Measurements from ENCODE around the gene KRTAP12-3. TPM values are rescaled to one million over a fixed set of nuclear protein-coding genes. Genes with fewer than 3 reads are reported as not detected.

The KRTAP12-3 gene
- total and polyA plus RNA-seq, 9 donors: not detected

DNA sequence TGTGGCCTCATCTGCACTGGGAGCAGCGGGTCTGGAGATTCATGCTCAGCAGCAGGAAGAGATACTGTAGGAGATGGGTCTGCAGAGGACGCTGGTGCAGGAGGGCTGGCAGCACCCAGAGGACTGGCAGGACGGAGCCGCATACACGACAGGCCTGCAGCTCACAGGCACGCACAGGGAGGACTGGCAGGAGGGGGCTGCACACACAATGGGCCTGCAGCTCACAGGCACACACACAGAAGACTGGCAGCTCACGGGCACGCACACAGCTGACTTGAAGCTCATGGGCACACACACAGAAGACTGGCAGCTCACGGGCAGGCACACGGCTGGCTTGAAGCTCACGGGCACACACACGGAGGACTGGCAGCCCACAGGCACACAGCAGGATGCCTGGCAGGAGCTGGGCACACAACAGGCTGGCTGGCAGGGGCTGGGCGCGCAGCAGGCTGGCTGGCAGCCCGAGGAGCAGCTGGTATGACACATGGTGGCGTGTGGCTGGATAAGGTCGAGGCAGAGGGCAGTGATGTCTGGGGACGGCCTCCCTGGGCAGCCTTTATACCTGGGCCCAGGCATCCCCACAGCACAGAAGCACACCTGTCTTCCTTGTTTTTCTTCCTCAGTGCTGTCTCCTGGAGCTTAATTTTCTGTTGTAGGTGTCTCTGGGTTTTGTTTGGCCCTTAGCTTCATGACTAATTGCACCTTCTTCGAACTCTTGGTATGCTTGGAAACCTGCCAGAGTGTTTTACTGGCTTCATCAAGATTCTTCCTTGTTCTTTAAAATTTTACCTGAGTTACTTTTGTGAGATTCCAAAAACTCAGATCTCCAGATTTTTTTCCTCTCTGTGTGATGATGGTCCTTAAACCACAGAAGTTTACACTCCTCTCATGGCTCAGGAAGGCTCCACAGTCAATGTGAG lies 8.9 kb downstream of the KRTAP12-3 start, which contains the start of gene KRTAP12-2:
KRTAP12-2 (minus strand) TSS at position 527 of the 920 bp plus-strand sequence; CDS start at position 486, 41 bp downstream.
- no peaks in the 10 kb centered on the region for H3K4me1 ChIP-seq (ENCODE audit: control insufficient read depth, insufficient read depth, low read length)
- peaks cover 9% of the 10 kb centered on the region for H3K27me3 ChIP-seq (ENCODE audit: control insufficient read depth, insufficient read depth, low read length)
- no peaks in the 10 kb centered on the region for H3K36me3 ChIP-seq (ENCODE audit: control insufficient read depth, insufficient read depth, low read length)
- DNase-seq: peak; percentile 17
- H3K27ac ChIP-seq (ENCODE audit: low read length): no peak within 1 kb of the TSS
- no peak within 1 kb of the TSS for H3K4me3 ChIP-seq (ENCODE audit: low read length)
- H3K9me3 ChIP-seq (replicated peaks; ENCODE audit: control insufficient read depth, low read depth, low read length): peaks cover 10% of the 10 kb centered on the region
- 72% methylated on average over 15 of the region's 19 CpGs for WGBS (ENCODE audit: insufficient coverage)

DNA sequence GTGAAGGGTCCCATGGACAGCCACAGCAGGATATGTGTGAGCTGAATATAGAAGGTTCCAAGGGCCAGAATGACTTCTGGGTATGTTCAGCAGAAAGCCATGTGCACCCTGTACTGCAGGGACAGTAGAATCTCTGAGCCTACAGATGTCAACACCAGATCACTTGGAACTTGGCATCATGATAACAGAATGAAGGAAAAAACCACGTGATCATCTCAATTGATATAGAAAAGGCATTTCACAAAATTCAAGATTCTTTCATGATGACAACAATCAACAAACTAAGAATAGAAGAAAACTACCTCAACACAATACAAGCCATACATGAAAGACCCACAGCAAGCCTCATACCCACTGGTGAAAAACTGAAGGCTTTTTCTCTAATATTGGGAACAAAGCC lies 9.9 kb downstream of the KRTAP12-3 start:
- no peak for DNase-seq
- no peaks in the 10 kb centered on the region for H3K4me1 ChIP-seq (ENCODE audit: control insufficient read depth, insufficient read depth, low read length)
- no CpG with 5 or more reads among the region's 1 CpG for WGBS (ENCODE audit: insufficient coverage)
- no peak overlapping the region for H3K4me3 ChIP-seq (ENCODE audit: low read length)
- H3K27ac ChIP-seq (ENCODE audit: low read length): no peak overlapping the region
- H3K27me3 ChIP-seq (ENCODE audit: control insufficient read depth, insufficient read depth, low read length): peaks cover 8% of the 10 kb centered on the region
- H3K36me3 ChIP-seq (ENCODE audit: control insufficient read depth, insufficient read depth, low read length): no peaks in the 10 kb centered on the region
- peaks cover 12% of the 10 kb centered on the region for H3K9me3 ChIP-seq (replicated peaks; ENCODE audit: control insufficient read depth, low read depth, low read length)

DNA sequence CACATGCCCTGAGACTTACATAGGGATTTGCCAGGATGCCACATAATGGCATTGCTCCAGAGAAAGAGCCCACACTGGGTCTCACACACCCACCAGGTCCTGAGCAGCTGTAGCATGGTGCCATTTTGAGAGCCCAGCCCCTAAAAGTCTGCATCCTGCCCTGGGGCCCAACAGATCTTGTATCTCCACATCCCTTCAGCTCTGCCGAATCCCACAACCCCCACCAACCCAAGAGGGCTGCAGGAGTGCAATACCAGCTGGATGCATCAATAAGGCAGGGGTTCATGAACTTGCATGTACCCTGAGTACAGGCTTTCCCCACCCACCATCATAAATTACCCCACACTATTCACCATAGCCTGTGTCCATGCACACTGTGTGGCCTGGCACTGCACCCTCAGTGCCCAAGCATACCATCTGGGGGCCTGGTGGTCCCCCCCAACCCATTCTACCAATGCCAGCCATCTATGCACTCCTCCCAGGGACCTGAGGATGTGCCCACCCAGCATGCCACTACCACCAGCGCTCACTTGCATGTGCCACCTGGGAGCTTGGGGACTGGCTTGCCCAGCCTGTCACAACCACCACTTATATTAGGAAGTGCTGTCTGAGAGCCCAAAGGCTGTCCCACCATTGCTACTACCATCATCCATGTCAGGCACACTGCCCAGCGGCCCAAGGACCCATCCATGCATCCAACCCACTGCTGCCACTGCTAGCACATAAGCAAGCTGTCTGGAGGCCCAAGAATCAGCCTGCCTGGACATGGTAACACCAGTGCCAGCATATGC lies 13.1 kb downstream of the KRTAP12-3 start:
- Histone ChIP-seq H3K36me3 (ENCODE audit: control insufficient read depth, insufficient read depth, low read length) (no peaks in the 10 kb centered on the region), H3K27ac (ENCODE audit: low read length) (no peak overlapping the region), H3K4me3 (ENCODE audit: low read length) (no peak overlapping the region), H3K4me1 (ENCODE audit: control insufficient read depth, insufficient read depth, low read length) (no peaks in the 10 kb centered on the region), H3K27me3 (ENCODE audit: control insufficient read depth, insufficient read depth, low read length) (peaks cover 5% of the 10 kb centered on the region), H3K9me3 (replicated peaks; ENCODE audit: control insufficient read depth, low read depth, low read length) (peaks cover 16% of the 10 kb centered on the region)
- 88% methylated on average over 2 of the region's 3 CpGs for WGBS (ENCODE audit: insufficient coverage)
- no peak for DNase-seq

DNA sequence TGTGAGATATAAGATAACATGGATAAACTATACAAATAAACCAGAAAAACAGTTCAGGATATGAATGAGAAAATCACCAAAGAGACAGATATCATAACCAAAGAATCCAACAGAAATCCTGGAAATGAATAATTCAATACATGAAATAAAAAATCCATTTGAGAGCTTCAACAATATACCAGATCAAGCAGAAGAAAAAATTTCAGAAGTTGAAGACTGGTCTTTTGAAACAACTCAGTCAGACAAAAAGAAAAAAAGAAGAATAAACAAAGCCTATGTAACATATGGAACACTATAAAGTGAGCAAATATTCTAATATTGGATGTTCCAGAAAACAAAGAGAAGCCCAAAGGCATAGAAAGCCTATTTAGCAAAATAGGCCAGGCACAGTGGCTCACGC lies 14.2 kb downstream of the KRTAP12-3 start:
- Histone ChIP-seq H3K27me3 (ENCODE audit: control insufficient read depth, insufficient read depth, low read length) (peaks cover 7% of the 10 kb centered on the region), H3K27ac (ENCODE audit: low read length) (no peak overlapping the region), H3K4me3 (ENCODE audit: low read length) (no peak overlapping the region), H3K4me1 (ENCODE audit: control insufficient read depth, insufficient read depth, low read length) (no peaks in the 10 kb centered on the region), H3K9me3 (replicated peaks; ENCODE audit: control insufficient read depth, low read depth, low read length) (peaks cover 16% of the 10 kb centered on the region), H3K36me3 (ENCODE audit: control insufficient read depth, insufficient read depth, low read length) (no peaks in the 10 kb centered on the region)
- WGBS (ENCODE audit: insufficient coverage): no CpG with 5 or more reads among the region's 1 CpG
- DNase-seq: no peak

DNA sequence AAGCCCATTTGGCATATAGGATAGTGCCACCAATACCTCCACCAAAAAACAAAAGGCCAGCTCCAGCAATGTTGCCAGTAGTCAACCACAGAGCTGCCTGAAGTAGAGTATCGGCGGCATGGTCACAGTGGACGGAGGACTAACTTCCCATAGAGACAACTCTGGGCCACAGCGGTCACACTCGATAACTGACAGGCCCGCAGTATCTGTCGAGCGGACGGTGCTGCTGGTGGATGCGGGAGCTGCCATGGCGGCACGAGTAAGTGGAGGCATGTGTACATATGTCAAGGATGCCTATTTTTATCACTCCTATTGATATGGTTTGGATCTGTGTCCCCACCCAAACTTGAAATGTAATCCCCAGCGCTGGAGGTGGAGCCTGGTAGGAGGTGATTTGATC lies 20.1 kb downstream of the KRTAP12-3 start:
- no peak overlapping the region for H3K4me3 ChIP-seq (ENCODE audit: low read length)
- no peak for DNase-seq
- peaks cover 18% of the 10 kb centered on the region for H3K27me3 ChIP-seq (ENCODE audit: control insufficient read depth, insufficient read depth, low read length)
- H3K36me3 ChIP-seq (ENCODE audit: control insufficient read depth, insufficient read depth, low read length): no peaks in the 10 kb centered on the region
- 94% methylated on average over 3 of the region's 13 CpGs for WGBS (ENCODE audit: insufficient coverage)
- H3K4me1 ChIP-seq (ENCODE audit: control insufficient read depth, insufficient read depth, low read length): peaks cover 5% of the 10 kb centered on the region
- H3K9me3 ChIP-seq (replicated peaks; ENCODE audit: control insufficient read depth, low read depth, low read length): peaks cover 2% of the 10 kb centered on the region
- H3K27ac ChIP-seq (ENCODE audit: low read length): no peak overlapping the region

DNA sequence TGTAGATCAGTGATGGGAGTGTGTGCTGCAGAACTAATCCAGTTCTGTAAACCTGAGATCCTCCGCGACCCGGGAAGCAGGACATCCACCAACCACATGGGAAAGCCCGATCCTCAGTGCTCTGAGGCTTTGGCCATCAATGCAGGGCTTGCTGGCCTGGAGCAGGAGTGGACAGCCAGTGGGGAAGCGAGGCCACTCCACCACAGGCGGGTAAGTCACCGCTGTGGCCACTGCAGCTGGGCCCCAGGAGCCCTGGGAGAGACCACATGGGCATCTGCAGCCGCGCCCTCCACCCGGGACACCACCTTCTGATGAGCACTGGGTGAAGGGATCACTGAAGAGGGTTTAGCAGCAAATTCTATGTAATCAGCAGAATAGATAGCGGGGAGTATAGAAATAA lies 23.4 kb downstream of the KRTAP12-3 start:
- 91% methylated on average over 5 of the region's 11 CpGs for WGBS (ENCODE audit: insufficient coverage)
- Histone ChIP-seq H3K36me3 (ENCODE audit: control insufficient read depth, insufficient read depth, low read length) (no peaks in the 10 kb centered on the region), H3K27me3 (ENCODE audit: control insufficient read depth, insufficient read depth, low read length) (peaks cover 33% of the 10 kb centered on the region), H3K4me1 (ENCODE audit: control insufficient read depth, insufficient read depth, low read length) (peaks cover 5% of the 10 kb centered on the region), H3K27ac (ENCODE audit: low read length) (no peak overlapping the region), H3K4me3 (ENCODE audit: low read length) (no peak overlapping the region), H3K9me3 (replicated peaks; ENCODE audit: control insufficient read depth, low read depth, low read length) (no peaks in the 10 kb centered on the region)
- no peak for DNase-seq

DNA sequence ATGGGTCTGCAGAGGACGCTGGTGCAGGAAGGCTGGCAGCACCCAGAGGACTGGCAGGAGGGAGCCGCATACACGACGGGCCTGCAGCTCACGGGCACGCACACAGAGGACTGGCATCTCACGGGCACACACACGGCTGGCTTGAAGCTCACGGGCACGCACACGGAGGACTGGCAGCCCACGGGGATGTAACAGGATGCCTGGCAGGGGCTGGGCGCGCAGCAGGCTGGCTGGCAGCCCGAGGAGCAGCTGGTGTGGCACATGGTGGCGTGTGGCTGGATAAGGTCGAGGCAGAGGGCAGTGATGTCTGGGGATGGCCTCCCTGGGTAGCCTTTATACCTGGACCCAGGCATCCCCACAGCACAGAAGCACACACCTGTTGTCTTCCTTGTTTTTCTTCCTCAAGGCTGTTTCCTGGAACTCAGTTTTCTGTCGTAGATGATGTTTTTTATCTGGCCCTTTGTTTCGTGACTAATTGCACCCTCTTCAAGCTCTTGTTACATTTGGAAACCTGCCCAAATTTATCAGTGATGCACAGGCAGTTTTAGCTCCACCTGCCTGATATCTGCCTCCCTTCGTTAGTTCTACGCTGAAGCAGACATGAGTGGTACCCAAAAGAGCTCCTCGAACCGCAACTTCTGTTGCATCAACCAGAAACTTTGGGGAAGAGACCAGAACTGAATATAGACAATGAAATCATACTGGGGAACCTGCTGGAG lies 24.3 kb downstream of the KRTAP12-3 start, which contains the start of gene KRTAP12-1:
KRTAP12-1 (minus strand) TSS at position 303 of the 719 bp plus-strand sequence; CDS start at position 263, 40 bp downstream.
- WGBS (ENCODE audit: insufficient coverage): 80% methylated on average over 21 of the region's 23 CpGs
- H3K36me3 ChIP-seq (ENCODE audit: control insufficient read depth, insufficient read depth, low read length): no peaks in the 10 kb centered on the region
- no peaks in the 10 kb centered on the region for H3K9me3 ChIP-seq (replicated peaks; ENCODE audit: control insufficient read depth, low read depth, low read length)
- no peak within 1 kb of the TSS for H3K4me3 ChIP-seq (ENCODE audit: low read length)
- H3K4me1 ChIP-seq (ENCODE audit: control insufficient read depth, insufficient read depth, low read length): peaks cover 9% of the 10 kb centered on the region
- no peak for DNase-seq
- H3K27ac ChIP-seq (ENCODE audit: low read length): no peak within 1 kb of the TSS
- peaks cover 40% of the 10 kb centered on the region for H3K27me3 ChIP-seq (ENCODE audit: control insufficient read depth, insufficient read depth, low read length)

DNA sequence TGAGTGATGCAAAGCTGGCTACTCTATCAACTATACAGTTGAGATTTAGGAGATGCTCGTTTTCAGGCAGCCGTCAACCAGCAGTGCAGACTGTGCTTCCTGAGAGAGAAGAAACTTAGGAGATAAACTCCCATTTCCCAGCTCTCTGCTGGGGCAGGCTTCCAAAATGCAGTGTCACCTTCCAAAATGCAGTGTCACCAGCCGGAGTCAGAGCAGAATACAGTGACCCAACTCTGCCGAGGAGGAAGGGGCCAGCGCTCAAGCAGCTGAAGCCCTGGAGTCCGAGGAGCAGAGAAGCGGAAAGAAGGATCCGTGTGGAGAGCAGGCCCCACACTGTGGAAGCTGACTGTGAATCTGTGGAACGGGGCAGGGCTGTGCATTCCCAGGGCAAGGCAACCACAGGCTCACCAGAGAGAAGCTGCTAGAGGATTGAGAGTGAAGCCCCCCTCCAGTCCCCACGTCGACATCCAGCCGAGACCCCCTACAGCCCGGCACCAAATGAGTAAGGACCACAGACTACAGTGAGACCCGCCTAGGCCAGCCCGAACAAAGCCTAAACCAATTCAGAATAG lies 24.9 kb downstream of the KRTAP12-3 start:
- no peaks in the 10 kb centered on the region for H3K36me3 ChIP-seq (ENCODE audit: control insufficient read depth, insufficient read depth, low read length)
- no peak overlapping the region for H3K27ac ChIP-seq (ENCODE audit: low read length)
- peaks cover 16% of the 10 kb centered on the region for H3K4me1 ChIP-seq (ENCODE audit: control insufficient read depth, insufficient read depth, low read length)
- H3K9me3 ChIP-seq (replicated peaks; ENCODE audit: control insufficient read depth, low read depth, low read length): no peaks in the 10 kb centered on the region
- H3K4me3 ChIP-seq (ENCODE audit: low read length): no peak overlapping the region
- H3K27me3 ChIP-seq (ENCODE audit: control insufficient read depth, insufficient read depth, low read length): peaks cover 43% of the 10 kb centered on the region
- WGBS (ENCODE audit: insufficient coverage): 82% methylated on average over 12 of the region's 15 CpGs
- DNase-seq: no peak

DNA sequence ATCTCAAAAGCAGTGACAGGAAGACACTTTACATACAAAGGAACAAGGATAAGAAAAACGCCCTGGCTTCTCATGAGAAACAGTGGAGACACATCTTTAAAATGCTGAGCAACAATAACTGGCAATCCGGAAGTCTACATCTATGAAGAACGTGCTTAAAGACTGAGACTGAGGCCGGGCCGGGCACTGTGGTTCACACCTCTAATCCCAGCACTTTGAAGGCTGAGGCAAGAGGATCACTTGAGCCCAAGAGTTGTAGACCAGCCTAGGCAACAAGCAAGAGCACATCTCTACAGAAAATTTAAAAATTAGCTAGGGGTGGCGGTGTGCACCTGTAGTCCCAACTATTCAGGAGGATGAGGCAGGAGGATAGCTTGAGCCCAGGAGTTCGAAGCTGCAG lies 26.3 kb downstream of the KRTAP12-3 start:
- no peak for DNase-seq
- Histone ChIP-seq H3K4me1 (ENCODE audit: control insufficient read depth, insufficient read depth, low read length) (peaks cover 17% of the 10 kb centered on the region), H3K36me3 (ENCODE audit: control insufficient read depth, insufficient read depth, low read length) (no peaks in the 10 kb centered on the region), H3K9me3 (replicated peaks; ENCODE audit: control insufficient read depth, low read depth, low read length) (no peaks in the 10 kb centered on the region), H3K4me3 (ENCODE audit: low read length) (no peak overlapping the region), H3K27ac (ENCODE audit: low read length) (no peak overlapping the region), H3K27me3 (ENCODE audit: control insufficient read depth, insufficient read depth, low read length) (peaks cover 51% of the 10 kb centered on the region)
- WGBS (ENCODE audit: insufficient coverage): 90% methylated on average over 5 of the region's 7 CpGs

All from muscle of leg (tissue), 11 donors.